Left ventricle myocardium superior (tissue), 1 donor: ENCODE results near the gene FGF14. TPM values are rescaled to one million over a fixed set of nuclear protein-coding genes. Genes with fewer than 3 reads are reported as not detected.

Experiments used
- ATAC-seq: fragments of 200-7000 bp; cut with Tn5 transposase; one replicate; pipeline ENCODE4 v1.9.1; 2020; ENCODE audit warnings: mild to moderate bottlenecking, moderate library complexity
- DNase-seq: peaks from one replicate; pipeline ENCODE4 v3.0.0-alpha.2; 2020
- intact Hi-C: fragments of 100-400 bp; cut with micrococcal nuclease; formaldehyde crosslinking; loops from one replicate; pipeline ENCODE4 v1.11.0; 2022
- total RNA-seq: library from RNA; stranded (reverse); fragmentation: NEBNext Ultra II Directional; extraction: Animal tissue kit (Norgen Biotek cat#: 25700); gene quantifications from one replicate; pipeline ENCODE4 v1.2.1, GENCODE V29; 2021
- donor health status: DM: no; HTN: yes; CAD: no; lungs with severe emphysema.

The FGF14 gene
- total RNA-seq, 1 donor from 2014 or later = 3.3 TPM

DNA sequence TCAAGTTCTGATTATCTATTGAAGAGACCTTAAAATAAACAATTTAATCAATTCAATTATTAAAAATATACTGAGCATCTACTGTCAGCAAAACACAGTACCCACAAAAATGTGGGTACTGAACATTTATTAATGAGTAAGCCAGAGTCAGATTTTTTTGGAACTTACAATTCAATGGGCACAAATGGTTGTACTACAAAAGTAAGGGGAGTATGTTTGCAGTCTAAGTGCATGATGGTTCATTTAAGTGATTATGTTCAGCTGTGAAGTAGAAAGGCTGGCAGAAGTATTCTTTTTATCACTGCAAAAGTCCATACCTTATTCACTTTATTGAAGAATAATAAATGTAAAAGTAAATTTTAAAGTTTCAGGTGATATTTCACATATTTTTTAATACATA is 27.6 kb downstream of the FGF14 start:
- no peak for ATAC-seq
- DNase-seq = no peak
- intact Hi-C loops = no loop called here

DNA sequence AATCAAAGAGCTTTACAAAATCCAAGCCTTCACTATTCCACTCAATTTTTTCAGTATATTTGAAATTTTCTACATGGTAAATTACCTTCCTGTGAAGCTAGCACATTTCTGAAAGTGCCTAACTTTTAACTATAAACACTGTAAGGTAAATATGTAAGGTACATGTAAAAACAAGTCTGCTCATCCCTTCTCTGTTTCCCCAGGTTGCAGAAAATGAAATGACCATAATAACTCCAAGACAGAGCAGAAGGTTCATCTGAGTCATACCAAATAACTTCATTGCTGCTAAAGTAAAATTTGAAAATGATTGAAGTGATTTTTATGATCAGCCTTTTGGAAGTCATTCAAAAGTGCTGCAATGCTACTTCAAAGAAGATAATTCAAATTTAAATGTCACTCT is 28.6 kb downstream of the FGF14 start:
- DNase-seq (no peak), ATAC-seq (no peak)
- intact Hi-C loops = no loop called here

DNA sequence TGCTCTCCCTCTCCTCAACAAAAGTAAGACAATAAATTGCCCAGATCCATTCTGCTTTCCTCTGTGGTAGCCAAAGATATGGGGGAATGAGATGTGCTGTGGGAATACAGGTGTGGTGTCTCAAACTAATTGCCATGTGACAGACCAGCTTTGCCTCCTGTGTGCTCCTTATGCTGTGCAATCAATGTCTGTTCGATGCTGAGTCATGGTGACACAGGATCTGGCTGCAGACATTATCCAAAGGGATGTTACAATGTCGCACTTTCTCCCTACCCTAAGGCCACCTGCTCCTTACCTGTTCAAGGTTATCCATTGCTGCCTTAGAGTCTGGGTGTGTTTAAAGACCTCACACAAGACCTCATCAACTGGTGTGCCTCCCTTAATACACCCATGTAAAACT is 32.5 kb downstream of the FGF14 start:
- intact Hi-C loops = no loop called here
- DNase-seq = no peak
- no peak for ATAC-seq

DNA sequence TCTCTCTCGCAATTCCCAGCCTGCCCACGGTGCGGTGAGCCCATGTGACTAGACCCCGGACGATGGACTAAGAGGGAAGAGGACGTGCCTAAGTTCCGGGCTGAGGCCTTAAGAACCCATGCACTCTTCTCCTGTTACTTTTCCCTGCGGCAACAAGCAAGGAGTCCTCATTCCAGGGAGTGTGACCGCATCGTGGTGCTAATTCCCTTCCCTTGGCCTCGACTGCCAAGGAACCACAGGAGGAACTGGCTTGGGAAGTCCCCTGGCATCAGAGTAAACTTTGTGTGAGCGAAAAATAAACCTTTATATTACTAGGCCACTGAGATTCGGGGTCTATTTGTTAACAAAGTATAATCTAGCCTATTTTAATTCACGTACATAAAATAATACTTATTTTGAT is 34.0 kb downstream of the FGF14 start:
- DNase-seq = no peak
- ATAC-seq = no peak
- intact Hi-C loops = no loop called here

DNA sequence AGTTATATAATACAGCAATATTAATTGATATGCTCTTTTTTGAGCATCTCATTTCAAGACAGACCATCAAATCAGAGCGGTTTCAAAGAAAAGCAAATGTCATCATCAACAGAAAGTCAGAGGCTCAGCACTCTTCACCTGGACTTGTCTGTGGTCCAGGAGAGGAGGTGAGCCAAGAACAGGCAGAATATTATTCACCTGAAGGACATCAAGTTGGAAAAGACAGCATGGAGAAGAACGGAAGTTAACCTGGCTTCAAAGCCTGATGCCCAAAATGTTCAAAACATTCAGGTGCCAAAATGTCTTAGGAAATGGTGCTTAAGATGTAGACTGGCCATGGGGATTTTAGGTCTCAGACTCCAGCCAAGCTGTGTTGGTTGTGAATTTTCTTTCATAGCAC is 40.7 kb downstream of the FGF14 start:
- ATAC-seq = no peak
- intact Hi-C loops = no loop called here
- DNase-seq = no peak

DNA sequence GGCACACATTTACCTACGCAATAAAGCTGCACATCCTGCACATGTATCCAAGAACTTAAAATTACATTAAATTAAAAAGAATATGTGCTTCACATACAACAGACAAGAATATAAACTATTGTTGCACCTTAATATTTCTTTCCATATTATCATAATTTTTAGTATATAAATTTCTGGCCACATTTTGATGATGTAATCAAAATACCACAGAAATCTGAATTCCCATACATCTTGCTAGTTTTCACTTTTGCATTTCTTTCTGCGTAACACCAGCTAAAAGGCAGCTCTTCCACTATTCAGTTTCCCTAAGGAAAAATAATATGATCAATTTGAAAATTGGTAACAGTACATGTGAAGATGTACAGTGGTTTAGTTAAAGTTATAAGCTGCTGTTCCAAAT is 42.6 kb downstream of the FGF14 start:
- ATAC-seq = no peak
- intact Hi-C loops = no loop called here
- no peak for DNase-seq

DNA sequence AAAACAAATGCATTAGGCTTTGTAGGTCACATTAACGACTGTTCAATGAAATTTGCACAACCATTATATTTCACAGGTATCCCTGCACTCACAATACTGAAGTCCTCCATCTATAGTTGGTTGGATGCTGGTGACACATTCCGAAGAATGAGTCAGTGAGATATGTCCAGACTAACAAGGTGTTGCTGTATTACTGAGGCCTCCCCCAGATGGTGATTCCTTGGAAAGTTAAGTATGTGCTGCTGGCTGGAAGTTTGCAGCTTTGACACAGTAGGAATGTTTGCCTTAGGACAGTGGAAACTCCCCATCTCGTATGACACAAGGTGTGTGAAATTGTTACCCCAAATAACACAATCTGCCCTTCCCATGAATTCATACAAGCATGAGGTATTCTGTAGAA is 46.6 kb downstream of the FGF14 start:
- intact Hi-C loops = no loop called here
- ATAC-seq = no peak

DNA sequence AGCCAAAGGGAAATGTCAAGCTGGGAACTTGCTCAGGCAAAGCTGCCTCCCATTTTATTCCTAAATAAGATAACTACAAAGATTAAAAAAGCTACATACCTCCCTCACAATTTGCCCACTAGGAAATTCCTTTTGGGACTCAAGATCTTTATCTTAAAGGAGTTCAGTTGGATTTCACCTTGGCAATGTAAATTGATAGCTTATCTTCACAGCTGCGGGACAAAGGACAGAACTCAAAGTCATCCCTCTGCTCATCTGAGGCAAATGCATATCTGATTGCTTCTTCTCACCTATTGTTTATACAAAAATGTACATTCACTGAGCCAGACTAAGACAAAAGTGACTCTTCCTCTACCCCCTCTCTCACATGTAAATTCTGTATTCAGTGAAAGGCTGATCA is 47.8 kb downstream of the FGF14 start:
- DNase-seq = no peak
- intact Hi-C loops = no loop called here
- no peak for ATAC-seq

More for the DNA sequence above, 46.6 kb downstream of the FGF14 start:
- no peak for DNase-seq

DNA sequence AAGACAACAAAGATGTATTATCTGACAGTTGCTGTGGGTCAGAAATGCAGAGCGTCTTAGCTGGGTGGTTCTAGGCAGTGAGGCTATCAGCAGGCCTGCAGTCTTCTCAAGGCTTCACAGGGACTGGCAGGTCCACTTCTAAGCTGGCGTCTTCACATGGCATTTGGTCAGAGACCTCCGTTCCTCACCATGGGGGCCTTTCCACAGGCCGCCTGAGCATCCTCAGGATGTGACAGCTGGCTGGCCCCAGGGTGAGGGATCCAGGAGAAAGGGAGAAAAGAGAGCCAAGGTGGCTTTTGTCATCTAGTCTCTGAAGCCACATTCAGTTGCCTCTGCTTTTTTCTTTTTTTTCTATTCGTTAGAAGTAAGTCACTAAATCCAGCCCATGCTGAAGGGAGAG is 50.3 kb downstream of the FGF14 start:
- intact Hi-C loops = no loop called here
- DNase-seq (no peak), ATAC-seq (no peak)

DNA sequence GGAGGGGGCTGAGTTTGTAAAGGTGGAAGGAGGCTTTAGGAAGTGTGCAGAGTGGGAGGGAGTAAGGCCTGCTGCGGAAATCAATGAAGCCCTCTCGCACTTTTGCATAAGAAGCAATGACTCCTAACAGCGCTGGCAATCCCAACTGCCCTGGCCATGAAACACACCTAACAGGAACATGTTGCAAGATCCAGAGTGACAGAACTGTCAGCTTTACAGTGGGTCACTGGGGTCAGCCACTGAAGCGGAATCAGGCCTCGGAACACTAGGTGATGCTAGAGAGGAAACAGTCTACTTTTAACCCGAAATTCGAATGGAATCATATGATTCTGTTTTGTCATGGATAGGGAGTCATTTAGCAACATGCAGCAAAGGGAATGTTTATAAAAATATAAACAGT is 54.4 kb downstream of the FGF14 start:
- DNase-seq (no peak), ATAC-seq (no peak)
- intact Hi-C loops = no loop called here

DNA sequence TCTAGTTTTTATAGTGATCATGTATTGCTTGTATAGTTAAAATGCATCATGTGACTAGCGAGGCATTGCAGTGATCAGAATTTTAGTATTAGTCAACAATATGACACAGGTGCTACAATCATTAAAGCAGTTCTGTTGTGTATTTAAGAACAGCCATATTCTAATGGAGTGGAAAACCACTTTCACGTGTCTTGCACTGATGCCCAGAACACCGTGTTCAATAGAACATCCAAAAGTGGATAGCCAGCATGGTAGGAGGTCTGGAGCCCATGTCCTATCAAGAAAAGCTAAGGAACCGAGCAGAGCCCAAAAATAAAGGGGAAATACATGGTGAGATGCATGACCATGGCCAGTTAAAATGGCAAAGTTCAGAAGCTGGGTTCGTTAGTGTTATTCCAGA is 55.1 kb downstream of the FGF14 start:
- no peak for DNase-seq
- no peak for ATAC-seq
- intact Hi-C loops = no loop called here

DNA sequence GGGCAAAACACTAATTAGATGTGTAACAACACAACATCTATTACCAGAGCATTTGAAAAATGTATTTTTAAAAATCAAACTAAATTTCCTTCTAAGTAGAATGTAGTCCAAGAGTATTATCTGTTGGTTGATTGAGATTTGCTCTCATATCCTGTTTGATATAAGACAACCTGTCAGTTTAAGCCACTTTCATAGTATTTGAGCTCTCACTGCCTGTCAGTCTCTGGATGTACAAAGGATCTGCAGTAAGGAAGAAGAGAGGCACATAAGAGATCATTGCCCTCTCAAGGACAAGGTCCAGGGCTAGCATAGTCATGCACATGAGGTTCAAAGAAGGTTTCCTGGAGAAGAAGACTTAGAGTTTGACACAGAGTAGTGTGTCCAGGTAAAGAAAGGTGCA is 57.4 kb downstream of the FGF14 start:
- no peak for ATAC-seq
- no peak for DNase-seq
- intact Hi-C loops = no loop called here

DNA sequence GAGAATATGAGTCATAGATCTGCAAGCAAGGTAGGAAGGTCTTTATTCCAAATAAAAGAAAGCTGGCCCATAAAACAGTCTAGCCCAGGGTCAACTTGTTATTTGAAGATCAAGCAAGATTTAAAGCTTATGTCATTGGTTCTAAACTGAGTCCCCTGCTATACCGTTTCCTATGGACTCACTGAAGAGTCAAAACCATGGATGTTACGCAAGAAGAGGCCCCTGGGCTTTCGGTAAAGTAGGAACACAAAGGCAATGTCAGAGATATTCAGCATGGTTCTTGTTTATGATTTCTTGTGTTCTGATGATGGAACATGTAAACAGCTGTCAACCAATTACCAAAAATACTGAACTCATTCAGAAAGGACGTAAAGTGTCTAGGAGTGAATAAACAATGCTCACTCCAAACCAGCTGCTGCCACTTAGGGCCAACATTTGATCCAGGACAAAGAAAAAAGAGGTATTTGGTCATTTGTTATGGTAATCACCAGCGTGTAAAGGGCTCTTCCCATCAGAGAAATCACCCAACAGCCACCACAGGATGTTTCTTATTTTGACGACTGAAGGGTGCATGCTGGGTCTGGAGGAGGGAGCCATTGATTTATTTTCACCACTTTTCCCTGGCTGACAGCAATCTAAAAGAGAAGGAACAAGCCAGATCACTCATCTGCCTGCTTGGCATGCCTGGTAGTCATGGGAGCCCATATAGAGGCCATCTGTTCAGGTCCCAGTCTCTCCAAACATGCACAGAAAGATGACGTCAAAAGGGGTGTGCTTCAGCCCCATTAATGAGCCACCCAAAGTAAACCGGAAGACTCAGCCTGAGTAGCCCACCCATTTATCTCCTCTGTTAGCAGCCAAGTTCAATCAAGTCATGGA is 68.3 kb downstream of the FGF14 start:
- DNase-seq (no peak), ATAC-seq (no peak)
- intact Hi-C loops = no loop called here

DNA sequence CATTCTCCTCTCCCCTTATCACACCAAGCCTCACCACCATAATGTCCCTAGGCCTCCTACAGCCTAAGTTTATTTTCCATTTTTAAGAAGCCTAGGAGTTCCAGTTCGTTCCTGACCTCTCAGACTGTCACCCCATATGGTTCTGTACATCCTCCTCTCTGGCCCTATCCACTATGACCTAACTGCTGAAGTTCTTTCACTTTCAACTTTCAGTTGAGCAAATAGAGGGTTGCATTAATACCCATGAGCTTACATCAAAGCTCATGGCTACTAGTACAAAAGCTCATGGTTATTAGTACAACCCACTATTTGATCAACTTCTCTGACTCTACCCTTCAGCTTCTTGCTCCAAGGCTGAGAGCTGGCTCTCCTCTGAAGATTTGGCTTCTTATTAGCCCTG is 72.9 kb downstream of the FGF14 start:
- ATAC-seq (no peak), DNase-seq (no peak)
- intact Hi-C loops = no loop called here

DNA sequence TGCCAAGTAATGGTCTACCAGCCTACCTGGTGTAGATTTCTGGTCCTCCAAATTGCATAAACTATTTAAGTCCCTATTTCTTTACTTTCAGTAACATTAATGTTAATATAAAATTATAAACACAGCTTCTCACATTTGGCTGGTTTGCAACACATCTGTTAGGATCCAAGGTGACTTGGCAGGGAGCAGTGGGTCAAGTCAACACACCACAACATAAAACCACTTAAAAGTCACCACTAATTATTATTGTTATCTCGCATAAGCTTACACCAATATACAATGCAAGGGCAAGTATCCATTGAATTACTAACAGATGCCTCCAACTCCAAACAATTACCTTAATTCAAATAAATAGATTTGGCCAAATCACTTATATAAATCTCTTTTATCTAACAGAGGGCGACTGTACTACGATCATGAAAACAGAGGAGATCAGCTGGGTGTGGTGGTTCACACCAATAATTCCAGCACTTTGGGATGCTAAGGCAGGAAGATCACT is 74.7 kb downstream of the FGF14 start:
- no peak for ATAC-seq
- intact Hi-C loops = no loop called here
- no peak for DNase-seq

DNA sequence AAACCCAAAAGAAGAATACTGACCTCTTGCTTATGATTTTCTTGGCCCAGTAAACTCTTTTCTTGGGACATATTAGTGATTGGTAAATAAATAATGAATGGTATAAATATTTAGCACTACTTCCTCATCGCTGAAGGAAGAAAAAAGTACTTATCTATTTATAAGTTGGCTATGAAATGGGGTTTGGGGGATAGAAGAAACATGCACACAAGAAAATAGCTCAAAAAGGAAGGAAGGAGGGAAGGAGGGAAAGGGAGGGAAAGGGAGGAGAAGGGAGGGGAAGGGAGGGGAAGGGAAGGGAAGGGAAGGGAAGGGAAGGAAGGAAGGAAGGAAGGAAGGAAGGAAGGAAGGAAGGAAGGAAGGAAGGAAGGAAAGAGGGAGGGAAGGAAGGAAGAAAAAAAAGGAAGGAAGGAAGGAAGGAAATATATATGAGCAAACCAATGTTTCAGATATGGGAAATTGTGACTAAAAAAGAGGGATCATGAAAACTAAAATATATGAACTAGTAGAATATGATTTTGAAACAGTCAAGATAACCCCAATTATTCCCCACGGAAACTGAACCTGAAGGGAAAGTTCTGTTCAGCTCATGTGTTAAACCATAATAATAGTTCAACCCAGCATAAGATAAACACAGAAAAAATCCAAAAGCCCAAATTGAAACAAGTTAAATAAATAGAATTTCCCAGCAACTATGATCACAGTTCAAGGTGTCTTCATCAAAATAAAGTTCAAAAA is 75.3 kb downstream of the FGF14 start:
- intact Hi-C loops = no loop called here
- ATAC-seq (no peak), DNase-seq (no peak)

DNA sequence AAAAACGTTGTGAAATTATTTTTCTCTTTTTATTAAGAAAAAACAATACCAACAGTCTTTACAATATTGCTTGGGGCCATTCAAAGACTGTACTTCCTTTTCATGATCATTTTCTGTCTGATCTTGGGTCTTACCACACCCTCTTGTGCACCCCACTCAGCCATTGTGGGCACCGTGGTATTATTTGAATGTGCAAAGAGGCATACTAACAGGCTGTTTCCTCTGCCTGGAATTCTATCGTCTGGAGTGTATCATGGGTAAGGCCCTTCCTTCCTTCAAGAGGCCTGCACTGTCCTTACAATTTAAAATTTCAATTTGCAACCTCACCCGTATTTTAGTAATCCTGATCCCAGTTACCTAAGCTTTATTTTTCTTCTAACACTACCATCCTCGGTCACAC is 76.5 kb downstream of the FGF14 start:
- DNase-seq (no peak), ATAC-seq (no peak)
- intact Hi-C loops = no loop called here

DNA sequence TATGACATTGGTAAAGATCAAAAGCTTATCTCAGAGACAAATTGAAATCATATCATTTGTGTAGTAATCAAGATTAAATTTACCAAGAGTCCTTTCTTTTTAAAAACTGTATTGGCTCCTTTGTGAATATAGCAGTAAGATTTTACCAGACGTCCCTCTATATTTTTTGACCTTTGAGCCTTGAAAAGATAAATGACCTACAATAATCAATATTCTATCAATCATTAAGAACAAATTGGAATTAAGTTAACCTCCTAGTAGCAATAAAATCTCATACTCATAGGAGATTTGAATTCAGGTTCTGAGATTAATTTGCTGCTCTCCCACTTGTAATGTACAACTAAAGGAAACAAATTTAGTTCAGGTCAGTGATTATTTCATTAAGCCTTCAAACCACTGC is 78.3 kb downstream of the FGF14 start:
- no peak for ATAC-seq
- DNase-seq = no peak
- intact Hi-C loops = no loop called here

DNA sequence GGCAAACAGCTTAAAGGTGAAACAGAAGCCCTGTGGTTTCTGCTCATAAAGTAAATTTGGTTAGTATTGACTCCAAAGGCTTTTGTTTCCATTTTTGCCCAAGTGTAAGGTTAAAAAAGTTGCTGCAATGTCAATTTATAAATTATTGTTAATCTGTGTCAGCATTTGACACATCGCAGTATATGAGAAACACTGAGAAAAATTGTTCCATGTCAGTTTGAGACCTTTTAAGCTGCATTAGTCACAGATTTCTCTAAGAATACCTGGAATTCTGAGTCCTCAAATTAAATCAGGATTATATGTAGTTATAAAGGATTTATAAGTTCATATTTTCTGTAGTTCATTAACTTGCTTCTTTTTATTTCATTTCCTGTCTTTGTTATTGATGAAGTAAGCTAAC is 78.8 kb downstream of the FGF14 start:
- intact Hi-C loops = no loop called here
- ATAC-seq = no peak
- DNase-seq = no peak

DNA sequence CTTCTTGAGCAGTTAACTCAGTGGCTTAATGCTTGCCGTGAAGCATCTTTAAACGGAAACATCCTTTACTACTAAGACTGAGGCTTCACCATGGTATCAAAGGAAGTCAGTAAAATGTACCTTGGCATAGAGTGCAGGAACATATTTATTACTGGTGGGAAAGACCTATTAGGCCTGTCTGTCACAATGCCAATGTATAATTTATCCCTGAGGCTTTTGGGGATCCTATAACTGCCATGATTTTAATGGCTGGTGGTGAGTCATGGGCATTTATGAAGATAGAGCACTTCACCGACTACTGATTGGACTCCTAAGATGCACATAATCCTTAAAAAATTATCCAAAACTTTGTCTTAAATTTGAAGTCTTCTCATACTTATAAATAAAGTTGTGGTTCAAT is 79.6 kb downstream of the FGF14 start:
- DNase-seq (no peak), ATAC-seq (no peak)
- intact Hi-C loops = no loop called here

DNA sequence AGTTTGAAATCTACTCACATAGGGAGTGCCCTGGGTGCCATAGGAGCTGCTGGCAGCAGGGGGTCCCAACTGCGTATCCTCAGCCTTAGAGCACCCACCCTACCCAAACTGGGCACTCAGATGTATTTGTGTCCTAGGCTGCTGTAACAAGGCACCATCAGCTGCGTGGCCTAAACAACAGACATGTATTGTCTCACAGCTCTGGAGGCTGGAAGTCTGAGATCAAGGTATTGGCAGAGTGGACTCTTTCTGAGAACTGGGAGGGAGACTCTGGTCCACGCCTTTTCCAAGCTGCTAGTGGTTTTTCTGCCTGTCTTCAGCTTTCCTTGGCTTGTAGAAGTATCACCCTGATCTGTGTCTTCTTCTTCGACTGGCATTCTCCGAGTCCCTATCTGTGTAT is 83.6 kb downstream of the FGF14 start:
- intact Hi-C loops = no loop called here
- DNase-seq (no peak), ATAC-seq (peak; percentile 55)
